Measurements from ENCODE around the gene NEUROD6. TPM values are rescaled to one million over a fixed set of nuclear protein-coding genes. Genes with fewer than 3 reads are reported as not detected.

Gene NEUROD6
- polyA plus RNA-seq, 1 experiment, result not detected

- TF ChIP-seq, protein P1, sequence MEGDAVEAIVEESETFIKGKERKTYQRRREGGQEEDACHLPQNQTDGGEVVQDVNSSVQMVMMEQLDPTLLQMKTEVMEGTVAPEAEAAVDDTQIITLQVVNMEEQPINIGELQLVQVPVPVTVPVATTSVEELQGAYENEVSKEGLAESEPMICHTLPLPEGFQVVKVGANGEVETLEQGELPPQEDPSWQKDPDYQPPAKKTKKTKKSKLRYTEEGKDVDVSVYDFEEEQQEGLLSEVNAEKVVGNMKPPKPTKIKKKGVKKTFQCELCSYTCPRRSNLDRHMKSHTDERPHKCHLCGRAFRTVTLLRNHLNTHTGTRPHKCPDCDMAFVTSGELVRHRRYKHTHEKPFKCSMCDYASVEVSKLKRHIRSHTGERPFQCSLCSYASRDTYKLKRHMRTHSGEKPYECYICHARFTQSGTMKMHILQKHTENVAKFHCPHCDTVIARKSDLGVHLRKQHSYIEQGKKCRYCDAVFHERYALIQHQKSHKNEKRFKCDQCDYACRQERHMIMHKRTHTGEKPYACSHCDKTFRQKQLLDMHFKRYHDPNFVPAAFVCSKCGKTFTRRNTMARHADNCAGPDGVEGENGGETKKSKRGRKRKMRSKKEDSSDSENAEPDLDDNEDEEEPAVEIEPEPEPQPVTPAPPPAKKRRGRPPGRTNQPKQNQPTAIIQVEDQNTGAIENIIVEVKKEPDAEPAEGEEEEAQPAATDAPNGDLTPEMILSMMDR (IDR thresholded peaks at IDR 0.05; ENCODE audit: insufficient read depth, low read depth, low read length), result no peak
- H3K4me3 ChIP-seq (ENCODE audit: low read depth, low read length), result no peak overlapping the region
- POLR2A ChIA-PET, result no interaction called here
- H3K27me3 ChIP-seq (ENCODE audit: control insufficient read depth, insufficient read depth, low read length), result no peaks in the 10 kb centered on the region
- CTCF ChIA-PET, result interaction anchor here (2.5 kb wide), 1 partner anchor 11 kb away, joined by 11 read pairs; no protein-coding TSS in a partner anchor
- H3K36me3 ChIP-seq (ENCODE audit: control insufficient read depth, insufficient read depth, low read length), result no peaks in the 10 kb centered on the region
- DNase-seq (ENCODE audit: low read depth), result no peak
These were observed 21.9 kb upstream of the NEUROD6 start for GRCh38 chr7:31362401-31362800.

DNA sequence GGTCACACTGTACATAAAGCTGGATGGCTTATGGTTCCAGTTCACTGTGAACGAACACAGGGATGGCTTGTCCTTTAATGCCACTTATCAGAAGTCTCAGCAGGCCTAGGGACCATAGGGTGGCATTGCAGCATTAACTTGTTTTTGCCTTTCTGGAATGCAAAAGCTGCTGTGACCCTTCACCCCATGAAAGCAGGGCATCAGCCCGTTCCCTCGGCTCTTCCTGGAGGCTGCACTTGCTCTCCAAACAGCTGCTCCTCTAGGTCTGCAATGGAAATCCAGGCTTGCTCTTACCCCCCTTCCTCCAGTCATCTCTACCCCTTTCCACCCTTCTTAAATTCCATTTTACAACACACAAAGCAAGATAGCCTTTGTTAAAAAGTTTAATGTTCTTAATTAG, 17.9 kb upstream of the NEUROD6 start:
- Histone ChIP-seq H3K27me3 (ENCODE audit: control insufficient read depth, insufficient read depth, low read length) (no peaks in the 10 kb centered on the region), H3K36me3 (ENCODE audit: control insufficient read depth, insufficient read depth, low read length) (no peaks in the 10 kb centered on the region), H3K4me3 (ENCODE audit: low read depth, low read length) (no peak overlapping the region)
- ChIA-PET POLR2A (no interaction called here), CTCF (no interaction called here)
- DNase-seq (ENCODE audit: low read depth), result no peak
- TF ChIP-seq, protein P1 (IDR thresholded peaks at IDR 0.05; ENCODE audit: insufficient read depth, low read depth, low read length), result no peak

GRCh38 chr7:31345421-31345820, 4.9 kb upstream of the NEUROD6 start:
- TF ChIP-seq, protein P1 (IDR thresholded peaks at IDR 0.05; ENCODE audit: insufficient read depth, low read depth, low read length), result no peak
- ChIA-PET CTCF (no interaction called here), POLR2A (no interaction called here)
- Histone ChIP-seq H3K36me3 (ENCODE audit: control insufficient read depth, insufficient read depth, low read length) (no peaks in the 10 kb centered on the region), H3K27me3 (ENCODE audit: control insufficient read depth, insufficient read depth, low read length) (no peaks in the 10 kb centered on the region; the same call in 1 of the 2 replicates), H3K4me3 (ENCODE audit: low read depth, low read length) (no peak overlapping the region)
- DNase-seq (ENCODE audit: low read depth), result no peak

- DNase-seq (ENCODE audit: low read depth), result no peak
- TF ChIP-seq, protein P1 (IDR thresholded peaks at IDR 0.05; ENCODE audit: insufficient read depth, low read depth, low read length), result no peak
- H3K4me3 ChIP-seq (ENCODE audit: low read depth, low read length), result no peak overlapping the region
- ChIA-PET CTCF (no interaction called here), POLR2A (no interaction called here)
- no peaks in the 10 kb centered on the region for H3K27me3 ChIP-seq (ENCODE audit: control insufficient read depth, insufficient read depth, low read length)
- no peaks in the 10 kb centered on the region for H3K36me3 ChIP-seq (ENCODE audit: control insufficient read depth, insufficient read depth, low read length)
These were observed 3.2 kb upstream of the NEUROD6 start for GRCh38 chr7:31343516-31344305.

GRCh38 chr7:31341141-31341540, 615 bp upstream of the NEUROD6 start:
- TF ChIP-seq, protein P1 (IDR thresholded peaks at IDR 0.05; ENCODE audit: insufficient read depth, low read depth, low read length), result no peak
- no peaks in the 10 kb centered on the region for H3K36me3 ChIP-seq (ENCODE audit: control insufficient read depth, insufficient read depth, low read length)
- POLR2A ChIA-PET, result no interaction called here
- CTCF ChIA-PET, result interaction anchor here (0.5 kb wide), 1 partner anchor 238 kb away, joined by 3 read pairs; no protein-coding TSS in a partner anchor
- no peak for DNase-seq (ENCODE audit: low read depth)
- H3K27me3 ChIP-seq (ENCODE audit: control insufficient read depth, insufficient read depth, low read length), result no peaks in the 10 kb centered on the region
- H3K4me3 ChIP-seq (ENCODE audit: low read depth, low read length), result no peak overlapping the region

All from BJ (cell line).